ENCODE results near the gene ORAI2. TPM values are rescaled to one million over a fixed set of nuclear protein-coding genes. Genes with fewer than 3 reads are reported as not detected.

Gene ORAI2
- total and polyA plus RNA-seq, 10 of the 15 experiments (the other 5 are each of a cell fraction or from before 2014, with no cell fraction given) = 5.8 to 111 (median 46.9) TPM

DNA sequence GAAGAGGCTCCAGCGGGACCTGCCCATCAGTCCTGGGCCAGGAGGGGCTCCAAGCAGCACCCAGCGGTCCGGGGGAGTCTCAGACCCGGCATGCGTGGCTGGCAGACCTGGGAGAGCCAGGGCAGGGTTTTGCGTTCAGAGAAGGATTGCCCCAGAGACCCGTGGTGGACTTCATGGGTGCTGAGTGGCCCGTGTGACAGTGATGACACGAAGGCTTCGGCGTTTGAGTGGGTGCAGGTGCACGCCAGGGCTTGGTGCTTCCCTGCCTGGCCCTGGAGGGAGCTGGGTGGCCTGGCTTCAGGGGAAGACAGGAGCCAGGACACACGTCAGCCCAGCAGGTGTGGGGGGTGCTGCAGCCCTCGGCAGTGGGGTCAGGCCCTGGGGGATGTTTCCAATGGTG lies 13.9 kb downstream of the ORAI2 start:
- no peaks in the 10 kb centered on the region for H4K20me1 ChIP-seq (ENCODE audit: control insufficient read depth, insufficient read depth)
- FAIRE-seq (no peak), DNase-seq (ENCODE audit: low read depth, low spot score) (no peak), ATAC-seq (no peak)
- H3K27ac ChIP-seq (ENCODE audit: control insufficient read depth, insufficient read depth) = no peak overlapping the region
- H3K9me3 ChIP-seq (replicated peaks; ENCODE audit: control insufficient read depth, insufficient read depth, low read length) = no peaks in the 10 kb centered on the region
- intact Hi-C loops (cut with micrococcal nuclease; ENCODE audit: unreplicated experiment) (no loop called here), in situ Hi-C loops (cut with MboI) (no loop called here)
- BruUV-seq (replicated peaks) = no TSS peak
- 89% methylated on average over 14 of the region's 14 CpGs for WGBS (ENCODE audit: insufficient coverage, insufficient replicate concordance, low lambda C conversion rate, missing lambda C conversion rate)
- ChIA-PET POLR2A (no interaction called here), SMC1A (ENCODE audit: uncharacterized antibody, unreplicated experiment) (no interaction called here), RAD21 (ENCODE audit: unreplicated experiment) (interaction anchor here (3.7 kb wide), 1 partner anchor 43 kb away, joined by 40 read pairs; no protein-coding TSS in a partner anchor), CTCF (interaction anchor here (1.3 kb wide), 1 partner anchor 35 kb away, joined by 4 read pairs; no protein-coding TSS in a partner anchor)
- H3K27me3 ChIP-seq (replicated peaks in 1 of 2; ENCODE audit: control insufficient read depth in 2 of 2, insufficient read depth in 2 of 2, low read length in 1 of 2) = no peaks in the 10 kb centered on the region
- H3K36me3 ChIP-seq (ENCODE audit: control insufficient read depth in 2 of 2, insufficient read depth in 2 of 2, low read length in 1 of 2) = peaks cover 8 to 22% of the 10 kb centered on the region in 2 experiments; a peak in 3 of 4 replicates
- TF ChIP-seq POLR2A (IDR thresholded peaks at IDR 0.05; ENCODE audit: low read depth, low read length) (peak; percentile 59), JUNB (IDR thresholded peaks at IDR 0.05) (no peak)
- no peak overlapping the region for H3K4me3 ChIP-seq
- no peak overlapping the region for H3K4me2 ChIP-seq (ENCODE audit: control insufficient read depth, insufficient read depth)
- no peak overlapping the region for H3K9ac ChIP-seq (ENCODE audit: control insufficient read depth, insufficient read depth, low read length)
- peaks cover 7% of the 10 kb centered on the region for H3K79me2 ChIP-seq (ENCODE audit: control insufficient read depth, insufficient read depth, low read length)
- H2AFZ ChIP-seq (ENCODE audit: control insufficient read depth, low read depth, low read length) = no peak overlapping the region
- H3K4me1 ChIP-seq (ENCODE audit: control insufficient read depth, insufficient read depth, low read length) = peaks cover 32% of the 10 kb centered on the region

DNA sequence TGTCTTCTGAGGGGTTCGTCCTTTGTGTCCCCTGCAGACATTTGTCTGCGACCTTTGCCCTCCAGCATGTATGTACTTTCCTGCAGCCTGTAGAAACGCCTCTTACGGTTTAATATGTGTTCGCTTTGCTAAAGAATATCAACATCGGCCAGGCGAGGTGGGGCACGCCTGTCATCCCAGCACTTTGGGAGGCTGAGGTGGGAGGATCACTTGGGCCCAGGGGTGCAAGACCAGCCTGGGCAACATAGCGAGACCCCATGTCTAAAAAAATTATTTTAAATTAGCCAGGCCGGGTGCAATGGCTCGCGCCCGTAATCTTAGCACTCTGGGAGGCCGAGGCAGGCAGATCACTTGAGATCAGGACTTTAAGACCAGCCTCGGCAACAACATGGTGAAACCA lies 15.8 kb downstream of the ORAI2 start:
- no peak overlapping the region for H3K4me3 ChIP-seq
- DNase-seq (ENCODE audit: low read depth, low spot score) = no peak
- ATAC-seq = no peak
- FAIRE-seq = no peak
- no peaks in the 10 kb centered on the region for H3K27me3 ChIP-seq (replicated peaks in 1 of 2; ENCODE audit: control insufficient read depth in 2 of 2, insufficient read depth in 2 of 2, low read length in 1 of 2)
- H3K27ac ChIP-seq (ENCODE audit: control insufficient read depth, insufficient read depth) = no peak overlapping the region
- in situ Hi-C loops (cut with MboI) (no loop called here), intact Hi-C loops (cut with micrococcal nuclease; ENCODE audit: unreplicated experiment) (no loop called here)
- no peak overlapping the region for H2AFZ ChIP-seq (ENCODE audit: control insufficient read depth, low read depth, low read length)
- ChIA-PET SMC1A (ENCODE audit: uncharacterized antibody, unreplicated experiment) (interaction anchor here (1.0 to 2.7 kb wide), 6 partner anchors 7 to 53 kb away, joined by 3 to 27 read pairs (median 8); partner anchors contain the start of gene PRKRIP1), CTCF (interaction anchor here (0.7 to 5.4 kb wide), 10 partner anchors 8 to 170 kb away, joined by 3 to 101 read pairs (median 4); partner anchors contain the start of gene PRKRIP1), POLR2A (interaction anchor here (0.8 to 1.3 kb wide), 4 partner anchors 11 to 45 kb away, joined by 3 to 4 read pairs (median 4); no protein-coding TSS in a partner anchor), RAD21 (ENCODE audit: unreplicated experiment) (interaction anchor here (0.9 to 3.7 kb wide), 2 partner anchors 34 to 45 kb away, joined by 4 to 40 read pairs; no protein-coding TSS in a partner anchor)
- peaks cover 3% of the 10 kb centered on the region; the same call in 1 of the 2 replicates for H3K79me2 ChIP-seq (ENCODE audit: control insufficient read depth, insufficient read depth, low read length)
- H3K9me3 ChIP-seq (replicated peaks; ENCODE audit: control insufficient read depth, insufficient read depth, low read length) = no peaks in the 10 kb centered on the region
- H3K4me2 ChIP-seq (ENCODE audit: control insufficient read depth, insufficient read depth) = no peak overlapping the region
- TF ChIP-seq, protein P1, sequence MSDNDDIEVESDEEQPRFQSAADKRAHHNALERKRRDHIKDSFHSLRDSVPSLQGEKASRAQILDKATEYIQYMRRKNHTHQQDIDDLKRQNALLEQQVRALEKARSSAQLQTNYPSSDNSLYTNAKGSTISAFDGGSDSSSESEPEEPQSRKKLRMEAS (IDR thresholded peaks at IDR 0.05; ENCODE audit: low read depth, low read length) = no peak
- no peak for TF ChIP-seq GABPA (IDR thresholded peaks at IDR 0.05; ENCODE audit: low read depth)
- TF ChIP-seq, protein P2, sequence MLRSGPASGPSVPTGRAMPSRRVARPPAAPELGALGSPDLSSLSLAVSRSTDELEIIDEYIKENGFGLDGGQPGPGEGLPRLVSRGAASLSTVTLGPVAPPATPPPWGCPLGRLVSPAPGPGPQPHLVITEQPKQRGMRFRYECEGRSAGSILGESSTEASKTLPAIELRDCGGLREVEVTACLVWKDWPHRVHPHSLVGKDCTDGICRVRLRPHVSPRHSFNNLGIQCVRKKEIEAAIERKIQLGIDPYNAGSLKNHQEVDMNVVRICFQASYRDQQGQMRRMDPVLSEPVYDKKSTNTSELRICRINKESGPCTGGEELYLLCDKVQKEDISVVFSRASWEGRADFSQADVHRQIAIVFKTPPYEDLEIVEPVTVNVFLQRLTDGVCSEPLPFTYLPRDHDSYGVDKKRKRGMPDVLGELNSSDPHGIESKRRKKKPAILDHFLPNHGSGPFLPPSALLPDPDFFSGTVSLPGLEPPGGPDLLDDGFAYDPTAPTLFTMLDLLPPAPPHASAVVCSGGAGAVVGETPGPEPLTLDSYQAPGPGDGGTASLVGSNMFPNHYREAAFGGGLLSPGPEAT (IDR thresholded peaks at IDR 0.05; ENCODE audit: low read depth) = no peak
- TF ChIP-seq WRNIP1 (IDR thresholded peaks at IDR 0.05; ENCODE audit: borderline replicate concordance, low read depth, low read length) = no peak
- TF ChIP-seq EGR1 (IDR thresholded peaks at IDR 0.05; ENCODE audit: borderline replicate concordance in 1 of 2, low read depth in 2 of 2, low read length in 2 of 2) = no peak
- TF ChIP-seq, protein P3, sequence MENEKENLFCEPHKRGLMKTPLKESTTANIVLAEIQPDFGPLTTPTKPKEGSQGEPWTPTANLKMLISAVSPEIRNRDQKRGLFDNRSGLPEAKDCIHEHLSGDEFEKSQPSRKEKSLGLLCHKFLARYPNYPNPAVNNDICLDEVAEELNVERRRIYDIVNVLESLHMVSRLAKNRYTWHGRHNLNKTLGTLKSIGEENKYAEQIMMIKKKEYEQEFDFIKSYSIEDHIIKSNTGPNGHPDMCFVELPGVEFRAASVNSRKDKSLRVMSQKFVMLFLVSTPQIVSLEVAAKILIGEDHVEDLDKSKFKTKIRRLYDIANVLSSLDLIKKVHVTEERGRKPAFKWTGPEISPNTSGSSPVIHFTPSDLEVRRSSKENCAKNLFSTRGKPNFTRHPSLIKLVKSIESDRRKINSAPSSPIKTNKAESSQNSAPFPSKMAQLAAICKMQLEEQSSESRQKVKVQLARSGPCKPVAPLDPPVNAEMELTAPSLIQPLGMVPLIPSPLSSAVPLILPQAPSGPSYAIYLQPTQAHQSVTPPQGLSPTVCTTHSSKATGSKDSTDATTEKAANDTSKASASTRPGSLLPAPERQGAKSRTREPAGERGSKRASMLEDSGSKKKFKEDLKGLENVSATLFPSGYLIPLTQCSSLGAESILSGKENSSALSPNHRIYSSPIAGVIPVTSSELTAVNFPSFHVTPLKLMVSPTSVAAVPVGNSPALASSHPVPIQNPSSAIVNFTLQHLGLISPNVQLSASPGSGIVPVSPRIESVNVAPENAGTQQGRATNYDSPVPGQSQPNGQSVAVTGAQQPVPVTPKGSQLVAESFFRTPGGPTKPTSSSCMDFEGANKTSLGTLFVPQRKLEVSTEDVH (IDR thresholded peaks at IDR 0.05; ENCODE audit: low read depth, partially characterized antibody) = no peak
- TF ChIP-seq HDAC6 (IDR thresholded peaks at IDR 0.05; ENCODE audit: unreplicated experiment) = no peak
- TF ChIP-seq DPF2 (IDR thresholded peaks at IDR 0.05) = no peak
- TF ChIP-seq POLR2A (IDR thresholded peaks at IDR 0.05; ENCODE audit: low read depth, low read length) = no peak
- peaks cover 16% of the 10 kb centered on the region for H3K4me1 ChIP-seq (ENCODE audit: control insufficient read depth, insufficient read depth, low read length)
- H4K20me1 ChIP-seq (ENCODE audit: control insufficient read depth, insufficient read depth) = no peaks in the 10 kb centered on the region
- H3K36me3 ChIP-seq (ENCODE audit: control insufficient read depth in 2 of 2, insufficient read depth in 2 of 2, low read length in 1 of 2) = peaks cover 8 to 22% of the 10 kb centered on the region in 2 experiments; a peak in 3 of 4 replicates
- H3K9ac ChIP-seq (ENCODE audit: control insufficient read depth, insufficient read depth, low read length) = no peak overlapping the region
- BruUV-seq (replicated peaks) = no TSS peak
- WGBS (ENCODE audit: insufficient coverage, insufficient replicate concordance, low lambda C conversion rate, missing lambda C conversion rate) = 98% methylated on average over 15 of the region's 15 CpGs

Measured in GM12878 (cell line).